Endothelial cell of umbilical vein (primary cell): ENCODE measurements around the gene WDR77. TPM values are rescaled to one million over a fixed set of nuclear protein-coding genes. Genes with fewer than 3 reads are reported as not detected.

Experiments used
- BruUV-seq: library from RNA; stranded (reverse); fragments of 400-500 nt; replicated peaks from 2 replicates; lab custom pipeline; 2021; lab: Mats Ljungman, UMichigan
- CTCF ChIA-PET: fragments of 300-600, 350-600 bp; sonication (Branson Sonifier 250); formaldehyde crosslinking; loops from one replicate; lab custom pipeline; 2021; ENCODE audit warnings: antibody characterized with exemption, inconsistent platforms; lab: Charles Lee
- POLR2A ChIA-PET: fragments of 300-600, 350-600 bp; sonication (Branson Sonifier 250); formaldehyde crosslinking; loops from one replicate; lab custom pipeline; 2021; ENCODE audit warnings: antibody characterized with exemption, inconsistent platforms; lab: Charles Lee
- DNase-seq: peaks from one replicate; pipeline ENCODE4 v3.0.0-alpha.2; 2011; ENCODE audit warnings: low read depth, low spot score
- FAIRE-seq: peaks from 2 replicates; lab custom pipeline; 2011; peaks lifted over from hg19 to GRCh38; lab: Jason Lieb, UNC
- H2AFZ ChIP-seq: 2 replicates; pipeline ENCODE4 v1.6.0; 2012; ENCODE audit warnings: low read depth, low read length, control low read depth, inconsistent platforms
- H3K27ac ChIP-seq: 2 replicates; pipeline ENCODE4 v1.5.1; 2011; ENCODE audit warnings: low read depth, mild to moderate bottlenecking, control low read depth, low read length, moderate library complexity; ENCODE audit not compliant: insufficient read depth
- H3K27me3 ChIP-seq, 2 experiments: 2 replicates each; pipeline versions ENCODE4 v1.6.0 to v1.6.1; 2011; ENCODE audit warnings: low read length in 2 of 2, mixed read lengths in 1 of 2; ENCODE audit not compliant: control insufficient read depth in 2 of 2, insufficient read depth in 2 of 2
- H3K36me3 ChIP-seq, 2 experiments: 2 replicates in 1 of 2; 3 replicates in 1 of 2; pipeline ENCODE4 v1.5.1; 2011; ENCODE audit warnings: low read length in 2 of 2, mild to moderate bottlenecking in 1 of 2, moderate library complexity in 1 of 2; ENCODE audit not compliant: control insufficient read depth in 2 of 2, insufficient read depth in 2 of 2; ENCODE audit errors: extremely low read depth in 1 of 2
- H3K4me1 ChIP-seq: 3 replicates; pipeline ENCODE4 v1.5.1; 2011; ENCODE audit warnings: mild to moderate bottlenecking, low read length; ENCODE audit not compliant: control insufficient read depth, insufficient read depth; ENCODE audit errors: extremely low read depth
- H3K4me2 ChIP-seq: 2 replicates; pipeline ENCODE4 v1.6.1; 2011; ENCODE audit warnings: low read length, control low read depth, mixed read lengths; ENCODE audit not compliant: insufficient read depth
- H3K4me3 ChIP-seq, 3 experiments: fragments of 200-600 bp in 1 of 3; sonication (generic), shearing (Covaris generic) in 1 of 3; replicated peaks in 1 of 3; 2 replicates each; pipeline ENCODE4 v1.5.1; 2011 to 2016; ENCODE audit warnings: control low read depth in 3 of 3, low read length in 3 of 3, mild to moderate bottlenecking in 2 of 3, inconsistent platforms in 1 of 3, low read depth in 1 of 3, moderate library complexity in 1 of 3; ENCODE audit not compliant: insufficient read depth in 1 of 3
- H3K79me2 ChIP-seq: 2 replicates; pipeline ENCODE4 v1.6.0; 2012; ENCODE audit warnings: low read length, inconsistent platforms; ENCODE audit not compliant: control insufficient read depth, insufficient read depth
- H3K9ac ChIP-seq: replicated peaks from 2 replicates; pipeline ENCODE3; 2011; ENCODE audit warnings: low read length, control low read depth; ENCODE audit not compliant: insufficient read depth; ENCODE audit errors: extremely low read depth
- H3K9me1 ChIP-seq: replicated peaks from 3 replicates; pipeline ENCODE4 v1.6.0; 2011; ENCODE audit warnings: mild to moderate bottlenecking, low read length; ENCODE audit not compliant: control insufficient read depth, insufficient read depth; ENCODE audit errors: extremely low read depth
- H3K9me3 ChIP-seq: replicated peaks from 2 replicates; pipeline ENCODE4 v1.5.1; 2012; ENCODE audit warnings: low read length, inconsistent platforms; ENCODE audit not compliant: control insufficient read depth, insufficient read depth
- H4K20me1 ChIP-seq: replicated peaks from 2 replicates; pipeline ENCODE3; 2011; ENCODE audit warnings: mild to moderate bottlenecking, low read length; ENCODE audit not compliant: control insufficient read depth, insufficient read depth; ENCODE audit errors: extremely low read depth
- EZH2 ChIP-seq: IDR thresholded peaks from 2 replicates; pipeline ENCODE4 v1.6.1; 2012; ENCODE audit warnings: borderline replicate concordance, low read depth, mild to moderate bottlenecking, moderate library complexity, low read length, inconsistent platforms; ENCODE audit not compliant: severe bottlenecking
- FOS ChIP-seq: IDR thresholded peaks from 2 replicates; pipeline ENCODE4 v1.6.1; 2011; ENCODE audit warnings: mild to moderate bottlenecking, low read length, moderate library complexity, borderline replicate concordance; ENCODE audit not compliant: insufficient read depth
- GATA2 ChIP-seq: IDR thresholded peaks from 2 replicates; pipeline ENCODE4 v1.7.0; 2011; ENCODE audit warnings: low read depth, mild to moderate bottlenecking, moderate library complexity, mixed read lengths, low read length; ENCODE audit not compliant: insufficient read length, insufficient read depth
- JUN ChIP-seq: IDR thresholded peaks from 2 replicates; pipeline ENCODE4 v1.6.1; 2011; ENCODE audit warnings: borderline replicate concordance, low read depth; ENCODE audit not compliant: insufficient read length, insufficient read depth
- MYC ChIP-seq: IDR thresholded peaks from one replicate; pipeline ENCODE4 v1.6.1; 2011; ENCODE audit warnings: mild to moderate bottlenecking, low read depth, low read length
- POLR2A ChIP-seq: IDR thresholded peaks from 2 replicates; pipeline ENCODE4 v1.6.1; 2012; ENCODE audit warnings: low read depth, mild to moderate bottlenecking, control low read depth, low read length
- POLR2AphosphoS5 ChIP-seq: IDR thresholded peaks from 2 replicates; pipeline ENCODE4 v1.6.1; 2012; ENCODE audit warnings: low read depth, mild to moderate bottlenecking, control low read depth, low read length, moderate library complexity; ENCODE audit not compliant: insufficient read depth
- dilution Hi-C: fragments of 300-500 bp; cut with MboI; formaldehyde crosslinking; loops from one replicate; pipeline ENCODE4 v1.15.0; 2019; ENCODE audit warnings: low sequenced_read_pairs; ENCODE audit not compliant: extremely low pct_ligation_motif_present
- intact Hi-C: fragments of 100-400 bp; cut with micrococcal nuclease; formaldehyde crosslinking; loops from one replicate; pipeline ENCODE4 v1.10.0; 2022
- polyA plus RNA-seq, 4 experiments: library from polyadenylated mRNA; depleted of rRNA in 3 of 4; stranded (reverse) in 3 of 4; unstranded in 1 of 4; fragments of >200 nt; gene quantifications; 2 replicates each; pipeline versions ENCODE4 v1.2.1 to v1.2.3, GENCODE V29; 2011 to 2012; ENCODE audit warnings: missing spikeins in 1 of 4
- total RNA-seq: library from RNA; stranded (reverse); gene quantifications from 2 replicates; pipeline ENCODE4 v1.2.3, GENCODE V29; 2021
- TF ChIP-seq, protein P1 (sequence below), 2 donors: IDR thresholded peaks; 1 replicate in 1 of 2; 2 replicates in 1 of 2; pipeline ENCODE4 v1.5.1; 2011; ENCODE audit warnings: low read length in 2 of 2, mild to moderate bottlenecking in 2 of 2, moderate library complexity in 2 of 2, control low read depth in 1 of 2, inconsistent platforms in 1 of 2, low read depth in 1 of 2; ENCODE audit not compliant: insufficient read depth in 1 of 2; ENCODE audit errors: extremely low read depth in 1 of 2
- TF ChIP-seq, protein P2 (sequence below): IDR thresholded peaks from 2 replicates; pipeline ENCODE4 v1.6.1; 2011; ENCODE audit not compliant: insufficient read depth, insufficient read length

WDR77 gene
- total and polyA plus RNA-seq, 2 donors (not counting 3 experiments of a cell fraction or from before 2014, with no cell fraction given): 41.3 to 116 TPM

DNA sequence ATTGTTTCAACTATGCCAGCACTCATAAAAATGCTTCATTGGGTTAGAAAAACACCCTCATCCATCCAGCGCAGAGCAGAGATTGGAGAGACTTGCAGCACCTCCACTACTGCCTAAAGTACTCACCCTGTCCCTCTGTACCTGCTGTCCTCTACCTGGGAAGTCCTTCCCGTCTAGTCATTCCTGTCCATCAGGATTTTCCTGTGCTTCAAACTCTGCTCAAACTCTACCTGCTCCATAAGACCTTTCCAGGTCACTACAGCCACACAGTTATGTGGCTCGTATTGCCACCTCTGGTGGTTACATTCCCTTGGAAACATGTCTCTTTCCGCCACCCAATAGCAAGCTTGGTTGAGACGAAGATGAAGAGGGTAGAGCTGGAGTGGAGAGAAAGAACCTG lies 28.7 kb downstream of the WDR77 start:
- CTCF ChIA-PET: no interaction called here
- no peak for TF ChIP-seq MYC
- TF ChIP-seq, protein P1, sequence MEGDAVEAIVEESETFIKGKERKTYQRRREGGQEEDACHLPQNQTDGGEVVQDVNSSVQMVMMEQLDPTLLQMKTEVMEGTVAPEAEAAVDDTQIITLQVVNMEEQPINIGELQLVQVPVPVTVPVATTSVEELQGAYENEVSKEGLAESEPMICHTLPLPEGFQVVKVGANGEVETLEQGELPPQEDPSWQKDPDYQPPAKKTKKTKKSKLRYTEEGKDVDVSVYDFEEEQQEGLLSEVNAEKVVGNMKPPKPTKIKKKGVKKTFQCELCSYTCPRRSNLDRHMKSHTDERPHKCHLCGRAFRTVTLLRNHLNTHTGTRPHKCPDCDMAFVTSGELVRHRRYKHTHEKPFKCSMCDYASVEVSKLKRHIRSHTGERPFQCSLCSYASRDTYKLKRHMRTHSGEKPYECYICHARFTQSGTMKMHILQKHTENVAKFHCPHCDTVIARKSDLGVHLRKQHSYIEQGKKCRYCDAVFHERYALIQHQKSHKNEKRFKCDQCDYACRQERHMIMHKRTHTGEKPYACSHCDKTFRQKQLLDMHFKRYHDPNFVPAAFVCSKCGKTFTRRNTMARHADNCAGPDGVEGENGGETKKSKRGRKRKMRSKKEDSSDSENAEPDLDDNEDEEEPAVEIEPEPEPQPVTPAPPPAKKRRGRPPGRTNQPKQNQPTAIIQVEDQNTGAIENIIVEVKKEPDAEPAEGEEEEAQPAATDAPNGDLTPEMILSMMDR (IDR thresholded peaks at IDR 0.05; ENCODE audit: extremely low read depth in 1 of 2, insufficient read depth in 1 of 2, low read depth in 1 of 2, low read length in 2 of 2): no peak
- no peak for TF ChIP-seq JUN
- TF ChIP-seq FOS: no peak
- no peak for TF ChIP-seq POLR2AphosphoS5
- TF ChIP-seq GATA2: no peak
- no peak for TF ChIP-seq POLR2A
- TF ChIP-seq, protein P2, sequence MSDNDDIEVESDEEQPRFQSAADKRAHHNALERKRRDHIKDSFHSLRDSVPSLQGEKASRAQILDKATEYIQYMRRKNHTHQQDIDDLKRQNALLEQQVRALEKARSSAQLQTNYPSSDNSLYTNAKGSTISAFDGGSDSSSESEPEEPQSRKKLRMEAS: no peak
- TF ChIP-seq EZH2: no peak
- Histone ChIP-seq H4K20me1 (no peaks in the 10 kb centered on the region), H3K27ac (no peak overlapping the region), H3K4me1 (no peaks in the 10 kb centered on the region), H3K9me1 (no peaks in the 10 kb centered on the region), H3K79me2 (no peaks in the 10 kb centered on the region), H3K4me3 (no peak overlapping the region), H3K4me2 (no peak overlapping the region), H3K9ac (no peak overlapping the region), H3K36me3 (no peaks in the 10 kb centered on the region), H2AFZ (no peak overlapping the region), H3K9me3 (no peaks in the 10 kb centered on the region), H3K27me3 (peaks cover 6 to 7% of the 10 kb centered on the region in 2 experiments)
- dilution Hi-C loops: no loop called here
- DNase-seq (no peak), FAIRE-seq (no peak)
- BruUV-seq: no TSS peak
- intact Hi-C loops: no loop called here
- POLR2A ChIA-PET: no interaction called here
